MM.1S (cell line): ENCODE measurements around the gene AMH.

Experiments used
- CTCF ChIP-seq: fragments of 300-600 bp; sonication (generic); IDR thresholded peaks from 2 replicates; pipeline ENCODE4 v1.5.1; 2016; ENCODE audit warnings: antibody characterized with exemption, low read length, mixed read lengths
- EZH2 ChIP-seq: fragments of 300-600 bp; sonication (generic); optimal IDR thresholded peaks from 2 replicates; pipeline ENCODE3; 2017; ENCODE audit warnings: low read depth, mild to moderate bottlenecking, antibody characterized with exemption, low read length, mixed read lengths
- EZH2phosphoT487 ChIP-seq: fragments of 300-600 bp; sonication (generic); IDR thresholded peaks from 2 replicates; pipeline ENCODE4 v1.6.1; 2018; ENCODE audit warnings: antibody characterized with exemption, low read length

GRCh38 chr19:2227415-2228156 lies 21.5 kb upstream of the AMH start:
- TF ChIP-seq CTCF (no peak), EZH2 (no peak), EZH2phosphoT487 (no peak)
